UCSD-AML1 (cell line): ENCODE data around the gene FCSK.
A peak's percentile ranks its signal among the peaks of the same experiment; 100 is the strongest.

Experiments
- DNase-seq: peaks from one replicate; lab custom pipeline; 2025; ENCODE audit not compliant: unreplicated experiment; lab: John Stamatoyannopoulos, UW

The FCSK gene

GRCh38 chr16:70476272-70477020 lies 22.1 kb downstream of the FCSK start:
- no peak for DNase-seq

DNA sequence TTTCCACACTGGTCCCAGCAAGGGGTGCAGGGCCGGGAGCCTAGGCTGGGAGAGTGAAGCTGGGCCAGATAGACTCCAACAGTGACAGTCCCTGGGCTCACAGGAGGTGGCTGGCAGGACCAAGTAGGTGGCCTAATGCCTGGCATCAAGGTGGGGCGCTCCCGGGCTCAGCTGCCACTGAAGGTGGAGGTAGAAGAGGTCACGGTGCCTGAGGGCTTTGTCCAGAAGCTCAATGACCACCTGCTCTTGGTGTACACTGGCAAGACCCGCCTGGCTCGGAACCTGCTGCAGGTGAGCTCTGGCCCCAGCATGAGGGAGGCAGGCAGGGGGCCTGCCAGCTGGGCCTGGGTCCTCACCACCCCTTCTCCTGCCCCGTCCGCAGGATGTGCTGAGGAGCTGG lies 23.8 kb downstream of the FCSK start:
- no peak for DNase-seq

DNA sequence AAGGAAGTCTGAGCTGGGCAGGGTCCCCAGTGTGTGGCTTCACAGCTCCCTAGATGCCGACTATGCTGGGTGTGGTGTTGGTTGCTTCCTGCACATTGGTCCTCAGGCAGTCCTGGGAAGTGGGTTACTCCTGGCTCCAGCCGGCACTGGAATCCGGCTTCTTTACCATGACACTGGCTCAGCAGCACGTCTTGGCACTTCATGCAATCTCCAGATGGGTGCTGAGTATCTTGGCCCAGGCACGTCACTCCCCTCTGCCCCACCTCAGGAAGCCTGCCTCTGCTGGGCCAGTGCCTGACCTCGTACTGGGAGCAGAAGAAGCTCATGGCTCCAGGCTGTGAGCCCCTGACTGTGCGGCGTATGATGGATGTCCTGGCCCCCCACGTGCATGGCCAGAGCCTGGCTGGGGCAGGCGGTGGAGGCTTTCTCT lies 24.5 kb downstream of the FCSK start:
- DNase-seq, result peak; percentile 32

- DNase-seq, result no peak
Measured at GRCh38 chr16:70480127-70481105, 26.0 kb downstream of the FCSK start.

- DNase-seq, result no peak
Measured at GRCh38 chr16:70481929-70482536, 27.6 kb downstream of the FCSK start.

- no peak for DNase-seq
Measured at GRCh38 chr16:70482624-70483023, 28.2 kb downstream of the FCSK start.

- no peak for DNase-seq
Measured at GRCh38 chr16:70483426-70483825, 29.0 kb downstream of the FCSK start.

DNA sequence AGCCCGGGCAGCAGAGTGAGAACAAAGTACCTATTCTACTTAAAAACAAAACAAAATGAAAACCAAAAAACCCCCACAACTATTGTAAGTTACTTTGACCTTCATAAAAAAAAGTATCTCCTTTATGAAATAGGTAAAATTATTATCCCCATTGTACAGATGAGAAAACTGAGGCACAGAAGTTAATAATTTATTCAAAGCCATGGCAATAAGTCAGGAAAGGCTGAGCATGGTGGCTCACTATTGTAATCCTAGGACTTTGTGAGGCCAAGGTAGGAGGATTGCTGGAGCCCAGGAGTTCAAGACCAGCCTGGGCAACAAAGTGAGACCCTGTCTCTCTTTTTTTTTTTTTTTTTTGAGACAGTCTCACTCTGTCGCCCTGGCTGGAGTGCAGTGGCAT lies 30.5 kb downstream of the FCSK start:
- DNase-seq, result no peak

- no peak for DNase-seq
Measured at GRCh38 chr16:70490261-70490660, 35.9 kb downstream of the FCSK start.

DNA sequence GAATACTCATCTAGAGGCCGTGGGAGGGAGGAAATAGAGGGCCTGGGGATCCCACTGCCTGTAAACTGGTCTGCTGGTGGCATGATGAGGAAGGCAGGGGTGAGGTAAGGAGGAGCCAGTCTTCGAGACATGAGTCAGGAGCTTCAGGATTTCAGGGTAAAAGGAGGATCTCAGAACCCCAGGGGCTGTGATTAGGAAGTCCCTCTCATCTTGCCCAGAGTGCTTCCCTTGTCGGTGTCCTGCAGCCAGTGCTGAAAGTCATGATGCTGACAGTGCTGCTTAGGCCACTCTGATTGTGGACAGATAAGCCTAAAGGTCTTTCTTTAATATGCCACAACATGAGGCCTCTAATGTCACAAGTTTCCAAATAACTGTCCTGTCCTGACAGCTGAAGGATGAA lies 39.4 kb downstream of the FCSK start:
- DNase-seq, result no peak

GRCh38 chr16:70494202-70494770 lies 39.9 kb downstream of the FCSK start:
- no peak for DNase-seq

DNA sequence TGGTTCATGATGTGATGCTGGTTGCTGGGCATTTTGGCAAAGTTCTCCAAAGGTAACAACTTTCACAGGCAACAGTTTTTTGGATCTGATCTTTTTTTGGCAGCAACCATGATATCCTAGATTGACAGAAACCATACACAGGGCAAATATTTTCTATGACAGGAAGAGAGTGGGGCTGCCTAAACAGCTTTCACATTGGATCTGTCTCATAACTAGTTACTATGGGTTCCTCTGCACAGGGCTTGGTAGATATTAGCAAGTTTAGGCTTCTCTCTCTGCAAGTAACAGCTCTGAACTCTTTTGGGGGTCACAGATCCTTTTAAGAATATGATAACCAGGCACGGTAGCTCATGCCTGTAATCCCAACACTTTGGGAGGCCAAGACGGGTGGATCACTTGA lies 40.4 kb downstream of the FCSK start:
- no peak for DNase-seq

GRCh38 chr16:70495425-70496182 lies 41.2 kb downstream of the FCSK start:
- no peak for DNase-seq

DNA sequence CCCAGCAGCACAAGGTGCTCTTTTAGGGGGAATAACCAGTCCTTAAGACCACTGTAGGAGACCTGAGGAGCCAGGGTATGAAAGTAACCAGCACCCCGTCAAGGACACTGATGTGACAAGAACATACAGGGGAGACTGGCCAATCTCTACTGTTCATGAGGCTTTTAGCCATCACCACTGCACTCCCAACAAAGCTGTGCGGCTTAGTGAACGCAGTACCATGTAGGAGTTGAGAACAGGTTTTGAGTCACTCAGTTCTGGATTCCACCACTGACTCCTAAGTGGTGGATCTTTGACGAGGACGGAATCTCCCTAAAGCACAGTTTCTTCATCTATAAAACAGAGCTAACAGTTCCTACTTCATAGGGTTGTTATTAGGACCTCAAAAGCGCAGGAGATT lies 42.1 kb downstream of the FCSK start:
- DNase-seq, result no peak

DNA sequence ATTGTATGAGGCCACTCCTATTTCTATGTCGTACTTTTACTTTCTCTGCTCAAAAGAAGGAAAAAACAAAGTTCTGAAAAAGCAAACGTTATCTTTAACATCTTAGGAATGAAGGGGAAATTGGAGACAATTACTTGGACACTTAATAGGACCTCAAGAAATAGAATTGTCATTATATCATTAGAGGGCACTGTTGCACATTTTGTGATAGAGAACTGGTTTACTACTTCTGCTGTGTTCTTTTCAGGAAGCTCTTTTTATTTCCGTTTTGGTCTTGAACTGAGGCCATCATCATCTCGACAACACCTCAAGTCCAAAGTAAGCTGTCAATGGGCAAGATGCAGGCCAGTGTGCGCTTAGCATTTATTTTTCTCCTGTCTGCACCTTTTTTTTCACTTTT lies 54.4 kb downstream of the FCSK start:
- no peak for DNase-seq

DNA sequence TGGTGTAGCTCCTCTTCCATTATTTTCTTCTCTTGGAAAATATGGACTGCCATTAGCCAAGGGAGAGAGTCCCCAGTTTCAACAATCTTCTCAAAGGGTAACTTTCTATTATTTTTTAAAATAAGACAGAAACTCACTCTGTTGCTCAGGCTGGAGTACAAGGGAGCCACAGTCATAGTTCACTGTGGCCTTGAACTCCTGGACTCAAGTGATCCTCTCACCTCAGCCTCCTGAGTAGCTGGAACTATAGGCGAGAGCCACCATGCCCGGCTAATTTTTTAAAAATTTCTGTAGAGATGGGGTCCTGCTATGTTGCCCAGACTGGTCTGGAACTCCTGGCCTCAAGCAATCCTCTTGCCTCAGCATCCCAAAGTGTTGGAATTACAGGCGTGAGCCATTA lies 55.8 kb downstream of the FCSK start:
- no peak for DNase-seq

DNA sequence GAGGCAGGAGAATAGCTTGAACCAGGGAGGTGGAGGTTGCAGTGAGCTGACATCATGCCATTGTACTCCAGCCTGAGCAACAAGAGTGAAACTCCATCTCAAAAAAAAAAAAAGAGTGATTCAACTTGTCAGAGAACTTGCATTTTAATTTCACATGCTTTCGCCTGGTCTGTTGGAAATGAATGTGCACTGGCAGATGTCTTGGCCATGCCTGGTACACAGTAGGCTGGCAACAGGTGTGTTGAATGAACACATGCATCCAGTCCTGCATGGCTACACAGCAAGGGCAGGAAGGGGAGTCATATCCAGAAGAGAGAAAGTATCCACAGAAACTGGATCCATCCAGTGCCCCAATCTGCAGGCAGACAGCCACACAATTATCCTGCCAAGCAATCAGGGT lies 57.4 kb downstream of the FCSK start:
- no peak for DNase-seq

DNA sequence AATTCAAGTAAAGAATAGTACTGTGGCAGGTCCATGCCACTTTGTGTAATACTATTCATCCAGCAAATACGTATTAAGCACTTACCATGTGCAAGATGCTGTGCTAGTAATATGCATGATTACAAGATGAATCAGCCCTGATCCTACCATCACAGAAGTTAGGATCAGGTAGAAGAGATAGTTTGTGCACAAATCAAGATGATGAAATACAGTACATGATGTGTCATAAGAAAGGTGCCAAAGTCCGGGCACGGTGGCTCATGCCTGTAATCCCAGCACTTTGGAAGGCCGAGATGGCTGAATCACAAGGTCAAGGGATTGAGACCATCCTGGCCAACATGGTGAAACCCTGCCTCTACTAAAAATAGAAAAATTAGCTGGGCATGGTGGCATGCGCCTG lies 58.1 kb downstream of the FCSK start:
- no peak for DNase-seq

- peak; percentile 17 for DNase-seq
Measured at GRCh38 chr16:70520612-70521297, 66.4 kb downstream of the FCSK start.
